Activated naive CD4-positive, alpha-beta T cell treated with anti-CD3 and anti-CD28 coated beads, Interleukin-2, amount 50 U/mL, for 72 hours (primary cell): ENCODE measurements around the gene CEP164. TPM values are rescaled to one million over a fixed set of nuclear protein-coding genes. Genes with fewer than 3 reads are reported as not detected.
A peak's percentile ranks its signal among the peaks of the same experiment; 100 is the strongest.
"Not testable (repeated sequence)": the region's sequence is repeated elsewhere in the genome, so short reads cannot be mapped to it uniquely, and the experiment has no call there.

Experiments
- ATAC-seq, 2 donors: fragments of 150-1000 bp; cut with Tn5 transposase; 2 replicates each; pipeline ENCODE4 v1.10.0; 2021; ENCODE audit warnings: mild to moderate bottlenecking in 2 of 2, moderate library complexity in 2 of 2
- DNase-seq, 2 donors: peaks; one replicate each; pipeline ENCODE4 v3.0.0; 2021 to 2022; ENCODE audit warnings: low spot score in 2 of 2
- H3K27ac Mint-ChIP-seq, 2 donors: one replicate each; pipeline ENCODE4 v1.8.0; 2022; ENCODE audit warnings: mild to moderate bottlenecking in 2 of 2, mixed read lengths in 2 of 2
- H3K36me3 Mint-ChIP-seq, 2 donors: one replicate each; pipeline ENCODE4 v1.8.0; 2022; ENCODE audit warnings: mixed read lengths in 2 of 2
- H3K9me3 Mint-ChIP-seq, 2 donors: one replicate each; pipeline ENCODE4 v1.8.0; 2022; ENCODE audit warnings: mixed read lengths in 2 of 2
- total RNA-seq, 2 donors: library from RNA; stranded (reverse); gene quantifications; one replicate each; pipeline ENCODE4 v1.2.3, GENCODE V29; 2022

The CEP164 gene
- total RNA-seq, 2 donors from 2014 or later, result 20.1 to 30.1 TPM

DNA sequence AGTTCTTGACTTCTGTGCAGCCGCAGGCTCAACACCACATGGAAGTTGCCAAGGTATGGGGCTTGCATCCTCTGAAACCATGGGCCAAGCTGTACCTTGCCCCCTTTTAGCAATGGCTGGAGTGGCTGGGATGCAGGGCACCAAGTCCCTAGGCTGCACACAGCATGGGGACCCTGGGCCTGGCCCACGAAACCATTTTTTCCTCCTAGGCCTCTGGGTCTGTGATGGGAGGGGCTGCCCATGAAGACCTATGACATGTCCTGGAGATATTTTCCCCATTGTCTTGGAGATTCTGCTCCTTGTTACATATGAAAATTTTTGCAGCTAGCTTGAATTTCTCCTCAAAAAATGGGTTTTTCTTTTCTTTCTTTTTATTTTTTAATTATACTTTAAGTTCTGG lies 71.0 kb downstream of the CEP164 start:
- ATAC-seq, H3K9me3 Mint-ChIP-seq, DNase-seq, H3K27ac Mint-ChIP-seq: not testable (repeated sequence)
- peaks cover 40 to 80% of the 10 kb centered on the region in 2 donors for H3K36me3 Mint-ChIP-seq

DNA sequence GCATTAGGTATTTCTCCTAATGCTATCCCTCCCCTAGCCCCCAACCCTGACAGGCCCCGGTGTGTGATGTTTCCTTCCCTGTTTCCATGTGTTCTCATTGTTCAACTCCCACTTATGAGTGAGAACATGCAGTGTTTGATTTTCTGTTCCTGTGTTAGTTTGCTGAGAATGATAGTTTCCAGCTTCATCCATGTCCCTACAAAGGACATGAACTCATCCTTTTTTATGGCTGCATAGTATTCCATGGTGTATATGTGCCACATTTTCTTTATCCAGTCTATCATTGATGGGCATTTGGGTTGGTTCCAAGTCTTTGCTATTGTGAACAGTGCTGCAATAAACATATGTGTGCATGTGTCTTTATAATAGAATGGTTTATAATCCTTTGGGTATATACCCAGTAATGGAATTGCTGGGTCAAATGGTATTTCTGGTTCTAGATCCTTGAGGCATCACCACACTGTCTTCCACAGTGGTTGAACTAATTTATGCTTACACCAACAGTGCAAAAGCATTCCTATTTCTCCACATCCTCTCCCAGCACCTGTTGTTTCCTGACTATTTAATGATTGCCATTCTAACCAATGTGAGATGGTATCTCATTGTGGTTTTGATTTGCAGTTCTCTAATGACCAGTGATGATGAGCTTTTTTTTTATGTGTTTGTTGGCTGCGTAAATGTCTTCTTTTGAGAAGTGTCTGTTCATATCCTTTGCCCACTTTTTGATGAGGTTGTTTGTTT lies 71.6 kb downstream of the CEP164 start:
- H3K36me3 Mint-ChIP-seq, result peaks cover 47 to 87% of the 10 kb centered on the region in 2 donors
- H3K27ac Mint-ChIP-seq, DNase-seq, ATAC-seq, H3K9me3 Mint-ChIP-seq: not testable (repeated sequence)

GRCh38 chr11:117405898-117406297 lies 78.2 kb downstream of the CEP164 start:
- not testable (repeated sequence) for DNase-seq, H3K27ac Mint-ChIP-seq, ATAC-seq
- Mint-ChIP-seq H3K9me3 (peaks cover 7 to 17% of the 10 kb centered on the region in 2 donors), H3K36me3 (peaks cover 43 to 54% of the 10 kb centered on the region in 2 donors)

- DNase-seq (no peak), ATAC-seq (no peak)
- H3K9me3 Mint-ChIP-seq, result peaks cover 7 to 17% of the 10 kb centered on the region in 2 donors
- no peak overlapping the region for H3K27ac Mint-ChIP-seq
- H3K36me3 Mint-ChIP-seq, result peaks cover 41 to 50% of the 10 kb centered on the region in 2 donors
These were observed 79.4 kb downstream of the CEP164 start for GRCh38 chr11:117407016-117407415.

DNA sequence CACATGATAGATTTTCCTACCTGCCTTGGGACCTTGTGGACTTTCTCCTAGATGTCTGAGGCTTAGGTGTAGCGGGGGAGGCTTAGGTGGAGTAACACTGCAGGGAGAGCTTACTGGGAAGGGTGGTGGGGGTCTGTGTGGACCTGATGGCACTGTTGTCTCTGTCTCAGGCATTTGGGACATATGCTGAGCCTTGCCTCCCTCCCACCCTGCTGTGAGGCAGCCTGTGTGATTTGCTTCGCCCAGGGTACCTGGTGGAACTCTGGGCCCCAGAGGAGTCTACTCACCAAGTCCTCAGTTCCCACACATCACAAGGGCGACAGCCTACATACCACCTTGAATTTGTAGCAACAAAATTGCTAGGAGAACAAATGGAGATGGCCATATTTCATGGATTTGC lies 80.7 kb downstream of the CEP164 start:
- H3K36me3 Mint-ChIP-seq, result peaks cover 29 to 36% of the 10 kb centered on the region in 2 donors
- peaks cover 7 to 17% of the 10 kb centered on the region in 2 donors for H3K9me3 Mint-ChIP-seq
- no peak for ATAC-seq
- DNase-seq, result no peak
- no peak overlapping the region for H3K27ac Mint-ChIP-seq

DNA sequence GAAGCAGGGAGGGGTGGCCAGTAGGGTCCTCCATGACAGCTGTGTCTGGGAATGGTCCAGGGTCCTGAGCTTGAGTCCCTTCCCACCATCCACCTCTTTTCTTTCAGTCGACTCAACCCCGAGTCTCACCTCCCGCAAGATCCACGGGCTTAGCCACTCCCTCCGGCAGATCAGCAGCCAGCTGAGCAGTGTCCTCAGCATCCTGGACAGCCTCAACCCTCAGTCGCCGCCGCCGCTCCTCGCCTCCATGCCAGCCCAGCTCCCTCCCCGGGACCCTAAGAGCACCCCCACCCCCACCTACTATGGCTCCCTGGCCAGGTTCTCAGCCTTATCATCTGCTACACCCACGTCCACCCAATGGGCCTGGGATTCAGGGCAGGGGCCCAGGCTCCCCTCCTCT lies 81.9 kb downstream of the CEP164 start:
- peak overlapping the region in 1 of 2 donors; percentile 26 for H3K27ac Mint-ChIP-seq
- no peak for DNase-seq
- no peak for ATAC-seq
- peaks cover 18 to 25% of the 10 kb centered on the region in 2 donors for H3K36me3 Mint-ChIP-seq
- peaks cover 7 to 11% of the 10 kb centered on the region in 2 donors for H3K9me3 Mint-ChIP-seq

DNA sequence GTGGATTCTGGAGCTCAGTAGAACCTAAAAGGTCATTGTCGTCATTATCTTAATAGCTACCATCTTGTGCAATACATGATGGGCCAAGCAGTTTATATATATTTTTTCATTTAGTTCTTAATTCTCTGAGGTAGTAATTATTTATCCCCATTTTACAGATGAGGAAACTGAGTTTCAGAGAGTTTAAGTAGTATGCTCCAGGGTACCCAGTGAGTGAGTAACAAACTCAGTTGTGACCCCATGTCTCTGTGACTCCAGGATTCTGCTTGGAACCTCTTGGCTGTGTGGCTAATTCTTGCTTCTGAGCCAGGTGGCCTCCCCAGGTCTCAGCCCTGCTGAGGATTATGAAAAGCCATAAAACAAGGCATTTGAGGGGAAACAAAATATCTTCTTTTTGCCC lies 82.6 kb downstream of the CEP164 start:
- Mint-ChIP-seq H3K9me3 (peaks cover 7 to 10% of the 10 kb centered on the region in 2 donors), H3K36me3 (peaks cover 15 to 20% of the 10 kb centered on the region in 2 donors), H3K27ac (peak overlapping the region in 1 of 2 donors; percentile 26)
- DNase-seq (no peak), ATAC-seq (no peak)

GRCh38 chr11:117410861-117411710 lies 83.4 kb downstream of the CEP164 start:
- H3K9me3 Mint-ChIP-seq, result peaks cover under 1 to 1% of the 10 kb centered on the region in 2 donors
- H3K36me3 Mint-ChIP-seq, result peaks cover 6 to 12% of the 10 kb centered on the region in 2 donors
- ATAC-seq (no peak), DNase-seq (no peak)
- H3K27ac Mint-ChIP-seq, result peak overlapping the region in 1 of 2 donors; percentile 36

GRCh38 chr11:117411736-117412135 lies 84.1 kb downstream of the CEP164 start:
- peak overlapping the region in 1 of 2 donors; percentile 66 for H3K27ac Mint-ChIP-seq

DNA sequence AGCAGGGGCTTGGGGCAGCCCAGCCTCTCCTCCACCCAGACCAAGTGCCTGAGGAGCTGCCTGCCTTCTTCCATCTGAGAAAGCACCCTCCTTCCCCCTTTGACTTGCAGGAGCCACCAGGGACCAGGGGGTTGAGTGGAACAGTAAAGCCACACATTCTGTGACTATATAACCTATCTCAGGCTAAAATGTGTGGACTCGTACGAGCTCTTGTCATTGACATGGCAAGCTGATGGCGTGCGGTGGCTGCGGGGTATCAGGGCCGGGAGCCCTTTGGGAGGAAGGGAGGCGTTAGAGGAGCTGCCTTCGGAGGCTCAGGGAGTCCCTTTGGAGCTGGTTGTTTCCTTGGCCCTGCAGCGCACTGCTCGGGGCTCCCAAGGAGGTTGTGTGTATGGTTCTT lies 84.5 kb downstream of the CEP164 start:
- Mint-ChIP-seq H3K36me3 (peaks cover 4 to 7% of the 10 kb centered on the region in 2 donors), H3K27ac (no peak overlapping the region), H3K9me3 (no peaks in the 10 kb centered on the region)
- DNase-seq, result no peak
- ATAC-seq, result no peak

More at GRCh38 chr11:117411736-117412135, 84.1 kb downstream of the CEP164 start:
- ATAC-seq, result no peak
- H3K9me3 Mint-ChIP-seq, result no peaks in the 10 kb centered on the region
- DNase-seq, result no peak
- H3K36me3 Mint-ChIP-seq, result peaks cover 4 to 7% of the 10 kb centered on the region in 2 donors

GRCh38 chr11:117412653-117413275 lies 85.1 kb downstream of the CEP164 start:
- Mint-ChIP-seq H3K27ac (peak overlapping the region in 1 of 2 donors; percentile 16), H3K9me3 (no peaks in the 10 kb centered on the region), H3K36me3 (peaks cover 2 to 7% of the 10 kb centered on the region in 2 donors)
- no peak for DNase-seq
- ATAC-seq, result no peak

- Mint-ChIP-seq H3K36me3 (peaks cover 0 to 3% of the 10 kb centered on the region in 2 donors), H3K27ac (no peak overlapping the region), H3K9me3 (no peaks in the 10 kb centered on the region)
- no peak for ATAC-seq
- no peak for DNase-seq
These were observed 86.0 kb downstream of the CEP164 start for GRCh38 chr11:117413616-117414015.

GRCh38 chr11:117414724-117415123 lies 87.1 kb downstream of the CEP164 start:
- no peaks in the 10 kb centered on the region for H3K36me3 Mint-ChIP-seq
- no peak for ATAC-seq

GRCh38 chr11:117415358-117415896 lies 87.8 kb downstream of the CEP164 start:
- ATAC-seq (no peak), DNase-seq (no peak)
- no peak overlapping the region for H3K27ac Mint-ChIP-seq
- H3K9me3 Mint-ChIP-seq, result no peaks in the 10 kb centered on the region
- no peaks in the 10 kb centered on the region for H3K36me3 Mint-ChIP-seq

More at GRCh38 chr11:117414724-117415123, 87.1 kb downstream of the CEP164 start:
- Mint-ChIP-seq H3K27ac (no peak overlapping the region), H3K9me3 (no peaks in the 10 kb centered on the region)
- no peak for DNase-seq

GRCh38 chr11:117417342-117417741 lies 89.7 kb downstream of the CEP164 start:
- Mint-ChIP-seq H3K27ac (no peak overlapping the region), H3K36me3 (no peaks in the 10 kb centered on the region), H3K9me3 (no peaks in the 10 kb centered on the region)
- ATAC-seq (no peak), DNase-seq (no peak)

- no peak for ATAC-seq
- H3K27ac Mint-ChIP-seq, result no peak overlapping the region
- DNase-seq, result no peak
- H3K9me3 Mint-ChIP-seq, result no peaks in the 10 kb centered on the region
- no peaks in the 10 kb centered on the region for H3K36me3 Mint-ChIP-seq
These were observed 90.2 kb downstream of the CEP164 start for GRCh38 chr11:117417856-117418255.
